ENCODE measurements around the gene SPG7. TPM values are rescaled to one million over a fixed set of nuclear protein-coding genes. Genes with fewer than 3 reads are reported as not detected.

Gene SPG7
- total and polyA plus RNA-seq, 4 donors: 34.5 to 102 (median 49.5) TPM

DNA sequence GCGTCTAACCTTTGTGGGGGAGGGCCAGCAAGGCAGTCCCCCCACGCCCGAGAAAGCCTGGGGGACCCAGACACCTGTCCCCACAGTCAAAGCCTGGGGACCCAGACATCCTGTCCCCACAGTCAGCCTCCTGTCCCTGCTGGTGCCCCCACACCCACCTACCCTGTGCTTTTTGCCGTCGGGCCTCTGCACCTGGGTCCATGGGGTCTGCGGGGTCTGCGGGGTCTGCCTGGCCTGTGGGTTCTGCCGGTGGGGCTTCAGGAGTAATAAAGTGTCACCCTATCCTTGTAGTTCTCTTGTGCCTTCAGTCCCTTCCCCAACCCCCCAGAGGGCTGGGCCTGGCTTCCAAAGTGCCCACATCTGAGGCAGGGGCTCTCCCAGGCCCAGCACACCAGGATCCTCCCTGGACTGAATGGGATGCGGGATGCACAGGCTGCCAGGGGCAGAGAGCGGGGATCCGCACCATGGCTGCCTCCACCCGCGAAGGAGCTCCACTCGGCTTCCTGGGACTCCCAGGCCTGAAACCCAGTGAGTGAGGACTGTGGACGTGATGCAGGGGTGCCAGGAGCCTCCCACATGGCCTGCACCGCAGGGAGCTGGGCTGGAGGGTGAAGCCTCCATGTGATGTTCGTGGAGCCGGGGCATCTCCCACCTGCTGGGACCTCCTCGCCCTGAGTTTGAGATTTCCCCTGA, 88.9 kb downstream of the SPG7 start (continued):
- TF ChIP-seq, protein P1, sequence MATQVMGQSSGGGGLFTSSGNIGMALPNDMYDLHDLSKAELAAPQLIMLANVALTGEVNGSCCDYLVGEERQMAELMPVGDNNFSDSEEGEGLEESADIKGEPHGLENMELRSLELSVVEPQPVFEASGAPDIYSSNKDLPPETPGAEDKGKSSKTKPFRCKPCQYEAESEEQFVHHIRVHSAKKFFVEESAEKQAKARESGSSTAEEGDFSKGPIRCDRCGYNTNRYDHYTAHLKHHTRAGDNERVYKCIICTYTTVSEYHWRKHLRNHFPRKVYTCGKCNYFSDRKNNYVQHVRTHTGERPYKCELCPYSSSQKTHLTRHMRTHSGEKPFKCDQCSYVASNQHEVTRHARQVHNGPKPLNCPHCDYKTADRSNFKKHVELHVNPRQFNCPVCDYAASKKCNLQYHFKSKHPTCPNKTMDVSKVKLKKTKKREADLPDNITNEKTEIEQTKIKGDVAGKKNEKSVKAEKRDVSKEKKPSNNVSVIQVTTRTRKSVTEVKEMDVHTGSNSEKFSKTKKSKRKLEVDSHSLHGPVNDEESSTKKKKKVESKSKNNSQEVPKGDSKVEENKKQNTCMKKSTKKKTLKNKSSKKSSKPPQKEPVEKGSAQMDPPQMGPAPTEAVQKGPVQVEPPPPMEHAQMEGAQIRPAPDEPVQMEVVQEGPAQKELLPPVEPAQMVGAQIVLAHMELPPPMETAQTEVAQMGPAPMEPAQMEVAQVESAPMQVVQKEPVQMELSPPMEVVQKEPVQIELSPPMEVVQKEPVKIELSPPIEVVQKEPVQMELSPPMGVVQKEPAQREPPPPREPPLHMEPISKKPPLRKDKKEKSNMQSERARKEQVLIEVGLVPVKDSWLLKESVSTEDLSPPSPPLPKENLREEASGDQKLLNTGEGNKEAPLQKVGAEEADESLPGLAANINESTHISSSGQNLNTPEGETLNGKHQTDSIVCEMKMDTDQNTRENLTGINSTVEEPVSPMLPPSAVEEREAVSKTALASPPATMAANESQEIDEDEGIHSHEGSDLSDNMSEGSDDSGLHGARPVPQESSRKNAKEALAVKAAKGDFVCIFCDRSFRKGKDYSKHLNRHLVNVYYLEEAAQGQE (IDR thresholded peaks at IDR 0.05): no peak
- no peak for TF ChIP-seq RAD21 (IDR thresholded peaks at IDR 0.05)

DNA sequence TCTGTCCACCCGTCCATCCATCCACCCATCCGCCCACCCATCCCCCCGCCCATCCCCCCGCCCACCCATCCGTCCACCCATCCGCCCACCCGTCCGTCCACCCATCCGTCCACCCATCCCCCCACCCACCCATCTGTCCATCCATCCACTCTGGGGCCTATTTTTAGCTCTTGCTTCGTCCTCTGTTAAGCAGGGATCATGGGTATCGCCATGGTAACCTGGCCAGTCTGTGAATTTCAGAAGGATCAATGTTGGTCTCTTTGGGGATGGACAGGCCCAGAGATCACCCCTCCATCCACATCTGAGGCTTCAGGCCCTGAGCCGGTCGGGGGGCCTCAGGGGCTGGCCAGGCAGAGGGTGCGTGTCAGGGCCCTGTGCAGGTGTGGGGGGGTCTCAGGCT, 90.0 kb downstream of the SPG7 start:
- Histone ChIP-seq H3K27ac (ENCODE audit: low read depth in 1 of 2, low read length in 2 of 2) (no peak overlapping the region), H3K36me3 (ENCODE audit: control insufficient read depth in 4 of 4, insufficient read depth in 3 of 4, low read depth in 1 of 4, low read length in 3 of 4) (no peaks in the 10 kb centered on the region), H3K9ac (ENCODE audit: low read depth in 1 of 2, low read length in 2 of 2) (no peak overlapping the region), H3K27me3 (ENCODE audit: control insufficient read depth in 4 of 4, insufficient read depth in 4 of 4, low read length in 3 of 4) (no peaks in the 10 kb centered on the region), H3K9me3 (ENCODE audit: control insufficient read depth in 4 of 4, low read length in 3 of 4) (no peaks in the 10 kb centered on the region), H3K4me3 (ENCODE audit: low read depth in 1 of 3, low read length in 3 of 3) (no peak overlapping the region), H3K4me1 (ENCODE audit: control insufficient read depth in 4 of 4, insufficient read depth in 4 of 4, low read length in 3 of 4) (no peaks in the 10 kb centered on the region)
- WGBS: 72% methylated on average over 14 of the region's 14 CpGs
- DNase-seq (ENCODE audit: low spot score): no peak
- TF ChIP-seq FOXA1 (IDR thresholded peaks at IDR 0.05) (no peak), YY1 (IDR thresholded peaks at IDR 0.05) (no peak), RXRA (IDR thresholded peaks at IDR 0.05) (no peak), HNF4G (IDR thresholded peaks at IDR 0.05) (no peak), TAF1 (conservative IDR thresholded peaks at IDR 0.05) (no peak), SP1 (IDR thresholded peaks at IDR 0.05) (no peak), GABPA (IDR thresholded peaks at IDR 0.05 in 1 of 2, conservative IDR thresholded peaks at IDR 0.05 in 1 of 2) (no peak), NR2F2 (IDR thresholded peaks at IDR 0.05) (no peak), HNF4A (conservative IDR thresholded peaks at IDR 0.05) (no peak), RAD21 (IDR thresholded peaks at IDR 0.05) (no peak), EGR1 (IDR thresholded peaks at IDR 0.05; ENCODE audit: low read depth in 2 of 2) (no peak), JUND (IDR thresholded peaks at IDR 0.05) (no peak), FOXA2 (IDR thresholded peaks at IDR 0.05) (no peak)
- TF ChIP-seq, protein P2, sequence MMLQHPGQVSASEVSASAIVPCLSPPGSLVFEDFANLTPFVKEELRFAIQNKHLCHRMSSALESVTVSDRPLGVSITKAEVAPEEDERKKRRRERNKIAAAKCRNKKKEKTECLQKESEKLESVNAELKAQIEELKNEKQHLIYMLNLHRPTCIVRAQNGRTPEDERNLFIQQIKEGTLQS (IDR thresholded peaks at IDR 0.05): no peak
- TF ChIP-seq, protein P3, sequence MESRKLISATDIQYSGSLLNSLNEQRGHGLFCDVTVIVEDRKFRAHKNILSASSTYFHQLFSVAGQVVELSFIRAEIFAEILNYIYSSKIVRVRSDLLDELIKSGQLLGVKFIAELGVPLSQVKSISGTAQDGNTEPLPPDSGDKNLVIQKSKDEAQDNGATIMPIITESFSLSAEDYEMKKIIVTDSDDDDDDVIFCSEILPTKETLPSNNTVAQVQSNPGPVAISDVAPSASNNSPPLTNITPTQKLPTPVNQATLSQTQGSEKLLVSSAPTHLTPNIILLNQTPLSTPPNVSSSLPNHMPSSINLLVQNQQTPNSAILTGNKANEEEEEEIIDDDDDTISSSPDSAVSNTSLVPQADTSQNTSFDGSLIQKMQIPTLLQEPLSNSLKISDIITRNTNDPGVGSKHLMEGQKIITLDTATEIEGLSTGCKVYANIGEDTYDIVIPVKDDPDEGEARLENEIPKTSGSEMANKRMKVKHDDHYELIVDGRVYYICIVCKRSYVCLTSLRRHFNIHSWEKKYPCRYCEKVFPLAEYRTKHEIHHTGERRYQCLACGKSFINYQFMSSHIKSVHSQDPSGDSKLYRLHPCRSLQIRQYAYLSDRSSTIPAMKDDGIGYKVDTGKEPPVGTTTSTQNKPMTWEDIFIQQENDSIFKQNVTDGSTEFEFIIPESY (IDR thresholded peaks at IDR 0.05): no peak

DNA sequence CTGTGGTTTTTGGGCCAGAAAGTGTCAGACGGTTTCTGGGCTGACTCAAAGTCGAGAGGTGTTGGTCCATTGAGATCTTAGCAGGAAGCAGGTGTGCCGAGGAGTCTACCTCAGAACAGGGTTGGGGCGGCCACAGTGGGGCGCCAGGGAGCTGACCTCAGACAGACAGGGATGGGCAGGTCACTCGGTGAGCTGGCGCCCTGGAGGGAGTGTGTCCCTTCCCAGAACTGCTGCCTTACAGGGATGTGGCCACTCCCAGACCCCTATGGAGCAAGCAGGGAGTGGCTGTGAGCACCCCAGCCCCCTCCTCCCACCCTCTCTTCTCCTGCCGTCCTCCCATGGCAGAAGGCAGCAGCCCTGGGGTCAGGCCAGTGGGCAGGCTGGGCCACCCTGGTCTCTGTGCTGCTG, 91.3 kb downstream of the SPG7 start:
- Histone ChIP-seq H3K27me3 (ENCODE audit: control insufficient read depth in 4 of 4, insufficient read depth in 4 of 4, low read length in 3 of 4) (no peaks in the 10 kb centered on the region), H3K27ac (ENCODE audit: low read depth in 1 of 2, low read length in 2 of 2) (no peak overlapping the region), H3K4me1 (ENCODE audit: control insufficient read depth in 4 of 4, insufficient read depth in 4 of 4, low read length in 3 of 4) (no peaks in the 10 kb centered on the region), H3K9ac (ENCODE audit: low read depth in 1 of 2, low read length in 2 of 2) (no peak overlapping the region), H3K4me3 (ENCODE audit: low read depth in 1 of 3, low read length in 3 of 3) (no peak overlapping the region), H3K36me3 (ENCODE audit: control insufficient read depth in 4 of 4, insufficient read depth in 3 of 4, low read depth in 1 of 4, low read length in 3 of 4) (no peaks in the 10 kb centered on the region), H3K9me3 (ENCODE audit: control insufficient read depth in 4 of 4, low read length in 3 of 4) (no peaks in the 10 kb centered on the region)
- no peak for DNase-seq (ENCODE audit: low spot score)
- no peak for TF ChIP-seq RXRA (IDR thresholded peaks at IDR 0.05)
- TF ChIP-seq TAF1 (conservative IDR thresholded peaks at IDR 0.05): no peak
- no peak for TF ChIP-seq GABPA (IDR thresholded peaks at IDR 0.05 in 1 of 2, conservative IDR thresholded peaks at IDR 0.05 in 1 of 2)
- TF ChIP-seq, protein P3 (IDR thresholded peaks at IDR 0.05): no peak
- 49% methylated on average over 8 of the region's 8 CpGs for WGBS
